ENCODE results near the gene OPCML. TPM values are rescaled to one million over a fixed set of nuclear protein-coding genes. Genes with fewer than 3 reads are reported as not detected.

The OPCML gene
- total and polyA plus RNA-seq, 2 experiments from 2014 or later = 1.2 to 4.4 TPM

DNA sequence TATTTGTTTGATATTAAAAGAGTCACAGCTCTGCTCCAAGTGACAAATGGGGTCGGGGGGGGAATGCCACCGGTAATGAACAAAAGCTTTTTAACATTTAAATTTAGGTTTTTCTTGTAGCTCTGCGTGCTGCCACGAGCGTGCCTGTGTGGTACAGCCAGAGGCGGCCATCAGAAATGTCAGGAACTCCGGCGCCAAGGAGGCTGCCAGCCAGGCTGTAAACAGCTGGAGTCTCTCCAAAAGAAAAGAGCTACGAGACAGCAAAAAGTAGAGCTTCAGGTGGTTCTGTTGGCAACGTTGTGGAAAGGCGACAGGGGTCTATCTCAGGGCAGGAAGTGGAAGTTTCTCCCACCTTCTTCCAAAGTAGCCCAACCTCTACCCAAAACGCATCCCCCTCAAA lies 532.8 kb downstream of the OPCML start:
- H3K79me2 ChIP-seq (replicated peaks; ENCODE audit: insufficient read depth) = no peaks in the 10 kb centered on the region
- Mint-ChIP-seq H3K9me3 (peaks cover 12% of the 10 kb centered on the region), H3K36me3 (ENCODE audit: low read depth) (peaks cover 3% of the 10 kb centered on the region; the same call in 1 of the 3 replicates), H3K27me3 (ENCODE audit: insufficient read depth, low read depth, poor library complexity) (peaks cover 21% of the 10 kb centered on the region), H3K4me3 (no peak overlapping the region), H3K4me1 (peaks cover 8% of the 10 kb centered on the region; the same call in 1 of the 3 replicates), H3K27ac (no peak overlapping the region)
- no peak overlapping the region for H3K27ac ChIP-seq (ENCODE audit: low read depth)
- H3K4me3 ChIP-seq = no peak overlapping the region
- ATAC-seq = peak; percentile 92
- no peaks in the 10 kb centered on the region; the same call in 1 of the 2 replicates for H3K9me2 ChIP-seq (ENCODE audit: insufficient read depth)
- H3K27me3 ChIP-seq (ENCODE audit: insufficient read depth) = peaks cover 18% of the 10 kb centered on the region
- peak; percentile 26 for DNase-seq (ENCODE audit: low spot score)
- H4K20me1 ChIP-seq (replicated peaks; ENCODE audit: insufficient read depth) = no peaks in the 10 kb centered on the region
- peaks cover 10% of the 10 kb centered on the region for H3K4me1 ChIP-seq (ENCODE audit: insufficient read depth)
- H3F3A ChIP-seq (replicated peaks; ENCODE audit: low read depth) = 0 out of 2 replicates have a peak, but pooled peaks cover 2% of the 10 kb centered on the region
- no peaks in the 10 kb centered on the region for H3K36me3 ChIP-seq (ENCODE audit: insufficient read depth)
- no peak overlapping the region for H3K4me2 ChIP-seq
- TF ChIP-seq NANOG (IDR thresholded peaks at IDR 0.05; ENCODE audit: borderline replicate concordance) (no peak), ZNF462 (CRISPR knock-in tag; IDR thresholded peaks at IDR 0.05) (no peak), CTCF (conservative IDR thresholded peaks at IDR 0.05; ENCODE audit: low read depth in 2 of 2) (no peak), POLR2AphosphoS5 (IDR thresholded peaks at IDR 0.05; ENCODE audit: low read depth) (no peak), ZNF331 (CRISPR knock-in tag; IDR thresholded peaks at IDR 0.05; ENCODE audit: low read depth) (no peak), EZH2phosphoT487 (IDR thresholded peaks at IDR 0.05; ENCODE audit: unreplicated experiment) (no peak), CREB1 (CRISPR knock-in tag; IDR thresholded peaks at IDR 0.05; ENCODE audit: low read depth) (no peak), JUNB (IDR thresholded peaks at IDR 0.05; ENCODE audit: unreplicated experiment) (no peak)
- TF ChIP-seq, protein P1, sequence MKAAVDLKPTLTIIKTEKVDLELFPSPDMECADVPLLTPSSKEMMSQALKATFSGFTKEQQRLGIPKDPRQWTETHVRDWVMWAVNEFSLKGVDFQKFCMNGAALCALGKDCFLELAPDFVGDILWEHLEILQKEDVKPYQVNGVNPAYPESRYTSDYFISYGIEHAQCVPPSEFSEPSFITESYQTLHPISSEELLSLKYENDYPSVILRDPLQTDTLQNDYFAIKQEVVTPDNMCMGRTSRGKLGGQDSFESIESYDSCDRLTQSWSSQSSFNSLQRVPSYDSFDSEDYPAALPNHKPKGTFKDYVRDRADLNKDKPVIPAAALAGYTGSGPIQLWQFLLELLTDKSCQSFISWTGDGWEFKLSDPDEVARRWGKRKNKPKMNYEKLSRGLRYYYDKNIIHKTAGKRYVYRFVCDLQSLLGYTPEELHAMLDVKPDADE (IDR thresholded peaks at IDR 0.05) = no peak
- H2AFZ ChIP-seq = no peak overlapping the region

Data from GM23338 (cell line).